ENCODE results near the gene C2orf76.
"Not testable (repeated sequence)": the region's sequence is repeated elsewhere in the genome, so short reads cannot be mapped to it uniquely, and the experiment has no call there.

C2orf76 gene

GRCh38 chr2:119377294-119377992 lies 10.8 kb upstream of the C2orf76 start:
- DNase-seq = no peak

- DNase-seq = no peak
Observed at GRCh38 chr2:119376810-119377209, 10.2 kb upstream of the C2orf76 start.

- not testable (repeated sequence) for DNase-seq
Observed at GRCh38 chr2:119376406-119376805, 9.8 kb upstream of the C2orf76 start.

GRCh38 chr2:119373907-119374745 lies 7.5 kb upstream of the C2orf76 start:
- not testable (repeated sequence) for DNase-seq

- no peak for DNase-seq
Observed at GRCh38 chr2:119372778-119373568, 6.3 kb upstream of the C2orf76 start.

- DNase-seq = no peak
Observed at GRCh38 chr2:119371111-119371510, 4.5 kb upstream of the C2orf76 start.

- DNase-seq = no peak
Observed at GRCh38 chr2:119369845-119370244, 3.2 kb upstream of the C2orf76 start.

GRCh38 chr2:119367472-119368099 lies 952 bp upstream of the C2orf76 start:
- DNase-seq = no peak

- DNase-seq = no peak
Observed at GRCh38 chr2:119366161-119366648, 429 bp downstream of the C2orf76 start.

GRCh38 chr2:119365436-119365835 lies 1.2 kb downstream of the C2orf76 start:
- DNase-seq = no peak

GRCh38 chr2:119364798-119365197 lies 1.8 kb downstream of the C2orf76 start:
- DNase-seq = no peak

- DNase-seq = no peak
Observed at GRCh38 chr2:119360423-119360966, 6.1 kb downstream of the C2orf76 start.

- no peak for DNase-seq
Observed at GRCh38 chr2:119359774-119360173, 6.9 kb downstream of the C2orf76 start.

- no peak for DNase-seq
Observed at GRCh38 chr2:119354860-119355259, 11.8 kb downstream of the C2orf76 start.

- DNase-seq = no peak
Observed at GRCh38 chr2:119352357-119352756, 14.3 kb downstream of the C2orf76 start.

GRCh38 chr2:119350311-119350998 lies 16.2 kb downstream of the C2orf76 start:
- DNase-seq = no peak

- DNase-seq = no peak
Observed at GRCh38 chr2:119349289-119349688, 17.3 kb downstream of the C2orf76 start.

- no peak for DNase-seq
Observed at GRCh38 chr2:119341684-119342083, 24.9 kb downstream of the C2orf76 start.

GRCh38 chr2:119339562-119339923 lies 27.1 kb downstream of the C2orf76 start:
- DNase-seq = no peak

- DNase-seq = no peak
Observed at GRCh38 chr2:119338826-119339561, 27.6 kb downstream of the C2orf76 start.

GRCh38 chr2:119338272-119338671 lies 28.4 kb downstream of the C2orf76 start:
- no peak for DNase-seq
